Prostate gland (tissue), 2 donors: ENCODE measurements around the gene PFN4.

Source experiments
- CTCF ChIP-seq, 4 experiments: fragments of 200-600 bp in 2 of 4; fragments of 450-650 bp in 2 of 4; sonication (generic) in 2 of 4; IDR thresholded peaks; 1 replicate in 3 of 4; 2 replicates in 1 of 4; pipeline ENCODE4 v1.5.1; 2016 to 2019; ENCODE audit warnings: antibody characterized with exemption in 4 of 4, mild to moderate bottlenecking in 2 of 4, moderate library complexity in 2 of 4
- POLR2A ChIP-seq: fragments of 450-650 bp; IDR thresholded peaks from one replicate; pipeline ENCODE4 v1.6.1; 2016; ENCODE audit warnings: antibody characterized with exemption, mild to moderate bottlenecking
- POLR2AphosphoS5 ChIP-seq: sonication (generic); formaldehyde crosslinking; IDR thresholded peaks from one replicate; pipeline ENCODE4 v1.6.1; 2017; ENCODE audit warnings: antibody characterized with exemption

- no peak for TF ChIP-seq POLR2A
- TF ChIP-seq CTCF (IDR thresholded peaks at IDR 0.05) = no peak
- TF ChIP-seq POLR2AphosphoS5 = no peak
Measured at GRCh38 chr2:24110660-24111303, 12.4 kb downstream of the PFN4 start.
